Endothelial cell of umbilical vein (primary cell): ENCODE results near the gene LRP1. TPM values are rescaled to one million over a fixed set of nuclear protein-coding genes. Genes with fewer than 3 reads are reported as not detected.

Experiments used
- BruUV-seq: library from RNA; stranded (reverse); fragments of 400-500 nt; replicated peaks from 2 replicates; lab custom pipeline; 2021; lab: Mats Ljungman, UMichigan
- CTCF ChIA-PET: fragments of 300-600, 350-600 bp; sonication (Branson Sonifier 250); formaldehyde crosslinking; loops from one replicate; lab custom pipeline; 2021; ENCODE audit warnings: antibody characterized with exemption, inconsistent platforms; lab: Charles Lee
- POLR2A ChIA-PET: fragments of 300-600, 350-600 bp; sonication (Branson Sonifier 250); formaldehyde crosslinking; loops from one replicate; lab custom pipeline; 2021; ENCODE audit warnings: antibody characterized with exemption, inconsistent platforms; lab: Charles Lee
- DNase-seq: peaks from one replicate; pipeline ENCODE4 v3.0.0-alpha.2; 2011; ENCODE audit warnings: low read depth, low spot score
- FAIRE-seq: peaks from 2 replicates; lab custom pipeline; 2011; peaks lifted over from hg19 to GRCh38; lab: Jason Lieb, UNC
- H2AFZ ChIP-seq: 2 replicates; pipeline ENCODE4 v1.6.0; 2012; ENCODE audit warnings: low read depth, low read length, control low read depth, inconsistent platforms
- H3K27ac ChIP-seq: 2 replicates; pipeline ENCODE4 v1.5.1; 2011; ENCODE audit warnings: low read depth, mild to moderate bottlenecking, control low read depth, low read length, moderate library complexity; ENCODE audit not compliant: insufficient read depth
- H3K27me3 ChIP-seq, 2 experiments: 2 replicates each; pipeline versions ENCODE4 v1.6.0 to v1.6.1; 2011; ENCODE audit warnings: low read length in 2 of 2, mixed read lengths in 1 of 2; ENCODE audit not compliant: control insufficient read depth in 2 of 2, insufficient read depth in 2 of 2
- H3K36me3 ChIP-seq, 2 experiments: 2 replicates in 1 of 2; 3 replicates in 1 of 2; pipeline ENCODE4 v1.5.1; 2011; ENCODE audit warnings: low read length in 2 of 2, mild to moderate bottlenecking in 1 of 2, moderate library complexity in 1 of 2; ENCODE audit not compliant: control insufficient read depth in 2 of 2, insufficient read depth in 2 of 2; ENCODE audit errors: extremely low read depth in 1 of 2
- H3K4me1 ChIP-seq: 3 replicates; pipeline ENCODE4 v1.5.1; 2011; ENCODE audit warnings: mild to moderate bottlenecking, low read length; ENCODE audit not compliant: control insufficient read depth, insufficient read depth; ENCODE audit errors: extremely low read depth
- H3K4me2 ChIP-seq: 2 replicates; pipeline ENCODE4 v1.6.1; 2011; ENCODE audit warnings: low read length, control low read depth, mixed read lengths; ENCODE audit not compliant: insufficient read depth
- H3K4me3 ChIP-seq, 3 experiments: fragments of 200-600 bp in 1 of 3; sonication (generic), shearing (Covaris generic) in 1 of 3; replicated peaks in 1 of 3; 2 replicates each; pipeline ENCODE4 v1.5.1; 2011 to 2016; ENCODE audit warnings: control low read depth in 3 of 3, low read length in 3 of 3, mild to moderate bottlenecking in 2 of 3, inconsistent platforms in 1 of 3, low read depth in 1 of 3, moderate library complexity in 1 of 3; ENCODE audit not compliant: insufficient read depth in 1 of 3
- H3K79me2 ChIP-seq: 2 replicates; pipeline ENCODE4 v1.6.0; 2012; ENCODE audit warnings: low read length, inconsistent platforms; ENCODE audit not compliant: control insufficient read depth, insufficient read depth
- H3K9ac ChIP-seq: replicated peaks from 2 replicates; pipeline ENCODE3; 2011; ENCODE audit warnings: low read length, control low read depth; ENCODE audit not compliant: insufficient read depth; ENCODE audit errors: extremely low read depth
- H3K9me1 ChIP-seq: replicated peaks from 3 replicates; pipeline ENCODE4 v1.6.0; 2011; ENCODE audit warnings: mild to moderate bottlenecking, low read length; ENCODE audit not compliant: control insufficient read depth, insufficient read depth; ENCODE audit errors: extremely low read depth
- H3K9me3 ChIP-seq: replicated peaks from 2 replicates; pipeline ENCODE4 v1.5.1; 2012; ENCODE audit warnings: low read length, inconsistent platforms; ENCODE audit not compliant: control insufficient read depth, insufficient read depth
- H4K20me1 ChIP-seq: replicated peaks from 2 replicates; pipeline ENCODE3; 2011; ENCODE audit warnings: mild to moderate bottlenecking, low read length; ENCODE audit not compliant: control insufficient read depth, insufficient read depth; ENCODE audit errors: extremely low read depth
- EZH2 ChIP-seq: IDR thresholded peaks from 2 replicates; pipeline ENCODE4 v1.6.1; 2012; ENCODE audit warnings: borderline replicate concordance, low read depth, mild to moderate bottlenecking, moderate library complexity, low read length, inconsistent platforms; ENCODE audit not compliant: severe bottlenecking
- MYC ChIP-seq: IDR thresholded peaks from one replicate; pipeline ENCODE4 v1.6.1; 2011; ENCODE audit warnings: mild to moderate bottlenecking, low read depth, low read length
- POLR2A ChIP-seq: IDR thresholded peaks from 2 replicates; pipeline ENCODE4 v1.6.1; 2012; ENCODE audit warnings: low read depth, mild to moderate bottlenecking, control low read depth, low read length
- POLR2AphosphoS5 ChIP-seq: IDR thresholded peaks from 2 replicates; pipeline ENCODE4 v1.6.1; 2012; ENCODE audit warnings: low read depth, mild to moderate bottlenecking, control low read depth, low read length, moderate library complexity; ENCODE audit not compliant: insufficient read depth
- dilution Hi-C: fragments of 300-500 bp; cut with MboI; formaldehyde crosslinking; loops from one replicate; pipeline ENCODE4 v1.15.0; 2019; ENCODE audit warnings: low sequenced_read_pairs; ENCODE audit not compliant: extremely low pct_ligation_motif_present
- intact Hi-C: fragments of 100-400 bp; cut with micrococcal nuclease; formaldehyde crosslinking; loops from one replicate; pipeline ENCODE4 v1.10.0; 2022
- polyA plus RNA-seq, 4 experiments: library from polyadenylated mRNA; depleted of rRNA in 3 of 4; stranded (reverse) in 3 of 4; unstranded in 1 of 4; fragments of >200 nt; gene quantifications; 2 replicates each; pipeline versions ENCODE4 v1.2.1 to v1.2.3, GENCODE V29; 2011 to 2012; ENCODE audit warnings: missing spikeins in 1 of 4
- total RNA-seq: library from RNA; stranded (reverse); gene quantifications from 2 replicates; pipeline ENCODE4 v1.2.3, GENCODE V29; 2021

Gene LRP1
- total and polyA plus RNA-seq, 2 donors (not counting 3 experiments of a cell fraction or from before 2014, with no cell fraction given), result 1.6 to 4.6 TPM

- no peak overlapping the region for H2AFZ ChIP-seq
- no peak overlapping the region for H3K9ac ChIP-seq
- H3K4me3 ChIP-seq, result no peak overlapping the region
- H3K27me3 ChIP-seq, result peaks cover 80 to 83% of the 10 kb centered on the region in 2 experiments
- FAIRE-seq, result no peak
- BruUV-seq, result no TSS peak
- H3K79me2 ChIP-seq, result no peaks in the 10 kb centered on the region
- no peaks in the 10 kb centered on the region for H3K9me1 ChIP-seq
- ChIA-PET POLR2A (no interaction called here), CTCF (interaction anchor here (0.7 to 5.3 kb wide), 4 partner anchors 9 to 20 kb away, joined by 3 to 50 read pairs (median 38); a partner anchor contains a TSS)
- H4K20me1 ChIP-seq, result no peaks in the 10 kb centered on the region
- H3K36me3 ChIP-seq, result no peaks in the 10 kb centered on the region
- H3K4me1 ChIP-seq, result no peaks in the 10 kb centered on the region
- DNase-seq, result no peak
- H3K27ac ChIP-seq, result no peak overlapping the region
- dilution Hi-C loops (no loop called here), intact Hi-C loops (no loop called here)
- H3K9me3 ChIP-seq, result no peaks in the 10 kb centered on the region
- H3K4me2 ChIP-seq, result no peak overlapping the region
- TF ChIP-seq EZH2, result peak; percentile 69
- TF ChIP-seq MYC, result no peak
Measured at GRCh38 chr12:57222286-57223190, 94.3 kb downstream of the LRP1 start.

GRCh38 chr12:57223191-57224165 lies 95.2 kb downstream of the LRP1 start:
- Histone ChIP-seq H3K4me1 (no peaks in the 10 kb centered on the region), H3K9me1 (no peaks in the 10 kb centered on the region), H2AFZ (no peak overlapping the region), H3K27ac (no peak overlapping the region), H3K9ac (no peak overlapping the region), H3K27me3 (peaks cover 70 to 74% of the 10 kb centered on the region in 2 experiments), H3K9me3 (no peaks in the 10 kb centered on the region), H3K79me2 (no peaks in the 10 kb centered on the region), H4K20me1 (no peaks in the 10 kb centered on the region), H3K4me3 (no peak overlapping the region), H3K4me2 (no peak overlapping the region), H3K36me3 (no peaks in the 10 kb centered on the region)
- dilution Hi-C loops (no loop called here), intact Hi-C loops (loop anchor here (2.0 kb wide), 1 partner anchor 15 kb away; no protein-coding TSS in a partner anchor)
- POLR2A ChIA-PET, result no interaction called here
- TF ChIP-seq POLR2A (no peak), POLR2AphosphoS5 (no peak), EZH2 (peak; percentile 24), MYC (no peak)
- CTCF ChIA-PET, result interaction anchor here (2.4 to 5.3 kb wide), 3 partner anchors 10 to 19 kb away, joined by 28 to 50 read pairs (median 47); a partner anchor contains a TSS
- no peak for FAIRE-seq
- DNase-seq, result no peak
- BruUV-seq, result no TSS peak
